ENCODE measurements around the gene NTRK2. TPM values are rescaled to one million over a fixed set of nuclear protein-coding genes. Genes with fewer than 3 reads are reported as not detected.

The NTRK2 gene
- total RNA-seq, 1 donor from 2014 or later: 65.0 TPM

GRCh38 chr9:84955155-84955554 is 285.6 kb downstream of the NTRK2 start:
- TF ChIP-seq CTCF (IDR thresholded peaks at IDR 0.05; ENCODE audit: unreplicated experiment): no peak
- H3K4me3 Mint-ChIP-seq: no peak overlapping the region
- peaks cover 9% of the 10 kb centered on the region for H3K9me3 Mint-ChIP-seq
- peaks cover 6% of the 10 kb centered on the region for H3K36me3 Mint-ChIP-seq
- peaks cover 11% of the 10 kb centered on the region for H3K4me1 Mint-ChIP-seq
- no peak overlapping the region for H3K27ac Mint-ChIP-seq
- peaks cover 5% of the 10 kb centered on the region for H3K27me3 Mint-ChIP-seq (ENCODE audit: low read depth)
- DNase-seq (ENCODE audit: low spot score in 2 of 2, unreplicated experiment in 2 of 2): no peak

- Mint-ChIP-seq H3K4me1 (peaks cover 11% of the 10 kb centered on the region), H3K36me3 (peaks cover 6% of the 10 kb centered on the region), H3K9me3 (peaks cover 9% of the 10 kb centered on the region), H3K27ac (no peak overlapping the region), H3K27me3 (ENCODE audit: low read depth) (peaks cover 5% of the 10 kb centered on the region), H3K4me3 (no peak overlapping the region)
- no peak for TF ChIP-seq CTCF (IDR thresholded peaks at IDR 0.05; ENCODE audit: unreplicated experiment)
- no peak for DNase-seq (ENCODE audit: low spot score in 2 of 2, unreplicated experiment in 2 of 2)
These were observed 286.4 kb downstream of the NTRK2 start for GRCh38 chr9:84955971-84956370.

- no peak for TF ChIP-seq CTCF (IDR thresholded peaks at IDR 0.05; ENCODE audit: unreplicated experiment)
- H3K9me3 Mint-ChIP-seq: peaks cover 9% of the 10 kb centered on the region
- DNase-seq (ENCODE audit: low spot score in 2 of 2, unreplicated experiment in 2 of 2): no peak
- H3K27ac Mint-ChIP-seq: no peak overlapping the region
- H3K4me1 Mint-ChIP-seq: no peaks in the 10 kb centered on the region
- peaks cover 6% of the 10 kb centered on the region for H3K36me3 Mint-ChIP-seq
- peaks cover 3% of the 10 kb centered on the region for H3K27me3 Mint-ChIP-seq (ENCODE audit: low read depth)
- no peak overlapping the region for H3K4me3 Mint-ChIP-seq
These were observed 289.8 kb downstream of the NTRK2 start for GRCh38 chr9:84959339-84959738.

GRCh38 chr9:84966876-84967830 is 297.6 kb downstream of the NTRK2 start:
- H3K4me1 Mint-ChIP-seq: no peaks in the 10 kb centered on the region
- H3K4me3 Mint-ChIP-seq: no peak overlapping the region
- no peak overlapping the region for H3K27ac Mint-ChIP-seq
- H3K36me3 Mint-ChIP-seq: no peaks in the 10 kb centered on the region
- peaks cover 4% of the 10 kb centered on the region for H3K27me3 Mint-ChIP-seq (ENCODE audit: low read depth)
- DNase-seq (ENCODE audit: low spot score in 2 of 2, unreplicated experiment in 2 of 2): no peak
- H3K9me3 Mint-ChIP-seq: no peaks in the 10 kb centered on the region
- peak; percentile 15 for TF ChIP-seq CTCF (IDR thresholded peaks at IDR 0.05; ENCODE audit: unreplicated experiment)

GRCh38 chr9:84969084-84969483 is 299.6 kb downstream of the NTRK2 start:
- Mint-ChIP-seq H3K4me1 (no peaks in the 10 kb centered on the region), H3K36me3 (no peaks in the 10 kb centered on the region), H3K9me3 (no peaks in the 10 kb centered on the region), H3K27me3 (ENCODE audit: low read depth) (peaks cover 4% of the 10 kb centered on the region), H3K4me3 (no peak overlapping the region), H3K27ac (no peak overlapping the region)
- no peak for TF ChIP-seq CTCF (IDR thresholded peaks at IDR 0.05; ENCODE audit: unreplicated experiment)
- DNase-seq (ENCODE audit: low spot score in 2 of 2, unreplicated experiment in 2 of 2): no peak
